ENCODE data around the gene TROAP.
"Not testable (repeated sequence)": the region's sequence is repeated elsewhere in the genome, so short reads cannot be mapped to it uniquely, and the experiment has no call there.

Gene TROAP

DNA sequence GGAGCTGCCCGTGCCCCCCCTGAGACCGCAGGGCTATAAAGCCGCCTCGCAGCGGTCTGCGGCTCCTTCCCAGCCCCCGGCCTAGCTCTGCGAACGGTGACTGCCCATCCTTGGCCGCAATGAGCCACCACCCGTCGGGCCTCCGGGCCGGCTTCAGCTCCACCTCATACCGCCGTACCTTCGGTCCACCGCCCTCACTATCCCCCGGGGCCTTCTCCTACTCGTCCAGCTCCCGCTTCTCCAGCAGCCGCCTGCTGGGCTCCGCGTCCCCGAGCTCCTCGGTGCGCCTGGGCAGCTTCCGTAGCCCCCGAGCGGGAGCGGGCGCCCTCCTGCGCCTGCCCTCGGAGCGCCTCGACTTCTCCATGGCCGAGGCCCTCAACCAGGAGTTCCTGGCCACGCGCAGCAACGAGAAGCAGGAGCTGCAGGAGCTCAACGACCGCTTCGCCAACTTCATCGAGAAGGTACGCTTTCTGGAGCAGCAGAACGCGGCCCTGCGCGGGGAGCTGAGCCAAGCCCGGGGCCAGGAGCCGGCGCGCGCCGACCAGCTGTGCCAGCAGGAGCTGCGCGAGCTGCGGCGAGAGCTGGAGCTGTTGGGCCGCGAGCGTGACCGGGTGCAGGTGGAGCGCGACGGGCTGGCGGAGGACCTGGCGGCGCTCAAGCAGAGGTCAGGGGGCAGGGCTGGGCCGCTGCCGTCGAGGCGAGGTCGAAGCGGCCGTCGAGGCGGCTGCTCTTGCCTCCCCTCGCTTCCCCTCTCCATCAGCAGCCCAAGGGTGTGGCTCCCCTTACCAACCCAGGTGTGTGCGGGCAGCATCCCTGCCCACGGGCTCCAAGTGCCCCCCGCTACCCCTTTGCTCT, 27.7 kb upstream of the TROAP start, which contains the start of gene PRPH:
Gene PRPH, plus strand, starts transcription at position 66 of the 855 bp plus-strand sequence. Its CDS starts 54 bp downstream, at position 120.
- no peak for DNase-seq

DNA sequence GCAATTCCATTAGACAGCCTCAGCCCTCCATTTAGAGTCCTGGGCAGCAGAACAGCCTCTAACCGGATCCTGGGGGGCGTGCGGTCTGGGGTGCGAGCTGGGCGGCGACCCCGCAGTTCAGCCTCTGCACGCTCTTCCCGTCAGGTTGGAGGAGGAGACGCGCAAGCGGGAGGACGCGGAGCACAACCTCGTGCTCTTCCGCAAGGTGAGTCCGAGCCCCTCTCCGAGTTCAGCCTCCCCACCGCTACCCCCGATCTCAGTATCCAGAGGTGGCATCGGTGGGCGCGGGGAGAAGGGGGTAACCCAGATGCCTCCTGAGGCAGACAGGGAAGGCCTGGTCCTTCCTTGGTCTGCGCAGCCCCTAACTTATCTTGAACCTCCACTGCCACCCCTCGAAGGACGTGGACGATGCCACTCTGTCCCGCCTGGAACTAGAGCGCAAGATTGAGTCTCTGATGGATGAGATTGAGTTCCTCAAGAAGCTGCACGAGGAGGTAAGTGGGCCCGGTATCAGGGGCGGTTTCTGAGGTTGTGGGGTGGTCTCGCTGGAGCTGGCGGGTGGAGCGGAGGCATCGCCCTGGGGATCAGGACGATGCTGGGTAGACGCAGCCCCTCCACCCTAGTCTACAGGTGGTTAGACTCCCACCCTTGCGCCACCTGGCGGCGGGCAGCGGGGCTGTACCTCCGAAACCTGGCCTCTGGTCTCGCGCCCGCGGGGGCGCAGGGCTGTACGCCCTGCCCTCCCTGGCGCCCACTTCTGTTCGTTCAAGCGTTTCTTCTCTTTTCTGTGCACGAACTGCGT, 26.8 kb upstream of the TROAP start:
- peak; percentile 72 for DNase-seq

DNA sequence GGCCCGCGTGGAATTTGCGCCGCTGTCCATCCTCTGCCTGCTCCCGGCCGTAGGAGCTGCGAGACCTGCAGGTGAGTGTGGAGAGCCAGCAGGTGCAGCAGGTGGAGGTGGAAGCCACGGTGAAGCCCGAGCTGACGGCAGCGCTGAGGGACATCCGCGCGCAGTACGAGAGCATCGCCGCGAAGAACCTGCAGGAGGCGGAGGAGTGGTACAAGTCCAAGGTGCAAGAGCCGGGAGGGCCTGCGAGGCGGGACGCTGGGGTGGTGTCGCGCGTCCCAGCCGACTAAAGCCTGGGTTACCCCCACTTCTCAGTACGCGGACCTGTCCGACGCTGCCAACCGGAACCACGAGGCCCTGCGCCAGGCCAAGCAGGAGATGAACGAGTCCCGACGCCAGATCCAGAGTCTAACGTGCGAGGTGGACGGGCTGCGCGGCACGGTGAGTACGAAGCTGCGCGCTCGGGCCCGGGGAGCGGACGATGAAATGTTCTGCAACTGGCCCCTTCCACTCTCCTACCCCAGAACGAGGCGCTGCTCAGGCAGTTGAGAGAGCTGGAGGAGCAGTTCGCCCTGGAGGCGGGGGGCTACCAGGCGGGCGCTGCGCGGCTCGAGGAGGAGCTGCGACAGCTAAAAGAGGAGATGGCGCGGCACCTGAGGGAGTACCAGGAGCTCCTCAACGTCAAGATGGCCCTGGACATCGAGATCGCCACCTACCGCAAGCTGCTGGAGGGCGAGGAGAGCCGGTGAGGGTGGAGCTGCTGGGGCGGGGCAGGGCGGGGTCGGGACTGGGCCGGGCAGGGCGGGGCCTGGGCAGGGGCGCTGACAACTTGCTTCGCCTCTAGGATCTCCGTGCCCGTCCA, 26.0 kb upstream of the TROAP start:
- DNase-seq = peak; percentile 31

DNA sequence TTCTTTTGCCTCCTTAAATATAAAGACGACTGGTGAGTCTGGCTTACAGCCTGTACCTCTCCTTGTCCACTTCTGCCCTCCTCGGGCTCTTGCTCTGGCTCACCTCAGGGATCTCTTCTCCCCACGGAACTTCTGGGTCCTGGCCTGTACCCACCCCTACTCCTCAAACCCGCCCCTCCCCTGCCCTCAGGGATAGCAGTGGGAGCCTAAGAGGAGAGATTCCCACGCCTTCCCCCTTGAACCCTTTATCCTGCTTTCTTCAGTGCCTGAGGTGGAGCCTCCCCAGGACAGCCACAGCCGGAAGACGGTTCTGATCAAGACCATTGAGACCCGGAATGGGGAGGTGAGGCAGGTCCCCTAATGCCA, 25.4 kb upstream of the TROAP start:
- no peak for DNase-seq

DNA sequence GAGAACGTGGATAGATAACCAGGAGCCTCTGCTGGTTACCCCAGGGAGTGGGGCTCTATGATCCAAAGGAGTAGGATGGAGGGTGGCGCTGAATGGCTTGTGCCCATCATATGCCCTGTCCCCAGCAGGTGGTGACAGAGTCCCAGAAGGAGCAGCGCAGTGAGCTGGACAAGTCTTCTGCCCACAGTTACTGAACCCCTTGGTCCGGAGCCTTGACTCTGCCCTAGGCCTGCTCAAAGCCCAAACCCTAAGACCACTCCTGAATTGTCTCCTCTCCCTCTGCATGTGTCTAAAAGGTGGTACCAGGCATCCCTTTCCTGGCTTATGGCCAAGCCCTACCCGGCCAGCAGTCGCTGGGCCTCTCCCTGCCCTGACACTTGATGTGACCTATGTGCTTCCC, 24.9 kb upstream of the TROAP start:
- DNase-seq = no peak

DNA sequence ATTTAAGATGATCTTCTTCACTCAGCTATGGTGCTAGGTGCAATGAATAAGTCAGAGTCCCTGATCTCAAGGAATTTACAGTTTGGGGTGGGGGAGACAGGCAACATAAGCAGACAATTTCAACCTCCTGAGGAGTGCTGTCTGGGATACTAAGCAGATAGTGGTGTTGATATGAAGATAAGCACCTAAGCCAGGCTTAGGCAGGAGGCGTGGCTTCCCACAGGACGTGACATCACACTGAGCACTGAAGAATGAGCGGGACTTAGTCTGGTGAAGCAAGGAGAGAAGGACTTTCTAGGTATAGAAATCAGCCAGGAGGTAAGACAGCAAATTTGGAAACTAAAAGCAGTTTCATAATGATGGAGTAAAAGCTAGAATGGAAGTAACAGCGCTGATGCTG, 21.3 kb upstream of the TROAP start:
- DNase-seq = no peak

DNA sequence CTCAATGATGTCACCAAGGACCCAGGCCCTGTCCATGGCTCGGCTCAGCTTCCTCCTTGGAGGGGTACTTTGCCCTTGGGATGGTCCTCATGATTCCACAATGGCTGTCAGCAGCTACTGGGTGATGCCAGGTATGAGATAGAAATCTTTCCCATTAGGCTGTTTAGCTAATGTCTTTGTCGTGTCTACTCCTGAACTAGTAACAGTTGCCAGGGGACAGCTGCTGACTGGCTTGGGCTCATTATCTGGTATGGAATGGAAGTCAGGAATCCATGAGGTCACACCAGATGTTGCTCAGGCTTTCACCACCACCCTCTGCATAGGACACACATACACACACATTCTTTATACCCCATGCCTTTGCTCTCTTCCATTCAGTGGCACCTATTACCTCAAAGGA, 18.9 kb upstream of the TROAP start:
- DNase-seq = no peak

DNA sequence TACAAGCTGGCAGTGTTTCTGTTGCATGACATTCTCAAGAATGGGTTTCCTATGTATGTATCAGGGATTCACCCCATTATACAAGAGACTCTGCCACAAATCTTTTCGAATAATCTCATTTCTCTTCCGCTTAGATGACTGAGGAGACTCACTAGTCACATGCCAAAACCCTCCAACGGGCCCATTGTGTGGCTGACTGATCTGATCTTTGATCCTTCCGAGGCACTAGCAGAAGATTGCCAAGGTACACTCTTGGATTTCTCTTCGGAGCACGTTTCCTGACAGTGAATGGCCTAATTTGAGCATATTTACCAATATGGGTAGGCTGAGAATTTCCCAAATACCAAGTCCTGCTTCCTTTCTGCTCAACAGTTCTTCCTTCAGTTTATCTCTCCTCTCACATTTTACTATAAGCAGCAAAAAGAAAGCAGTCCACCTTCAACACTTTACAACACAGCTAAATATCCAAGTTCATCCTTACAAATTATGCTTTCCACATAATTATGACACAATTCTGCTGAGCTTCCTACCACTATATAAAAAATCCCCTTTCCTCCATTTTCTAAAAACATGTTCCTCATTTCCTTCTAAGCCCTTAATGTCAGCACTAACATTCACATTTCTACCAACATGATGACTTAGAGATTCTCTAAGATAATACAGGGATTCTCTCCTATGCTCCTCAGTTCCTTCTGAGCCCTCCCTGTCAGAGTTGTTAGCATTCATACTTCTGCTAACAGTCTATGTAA, 17.1 kb upstream of the TROAP start:
- DNase-seq = no peak

DNA sequence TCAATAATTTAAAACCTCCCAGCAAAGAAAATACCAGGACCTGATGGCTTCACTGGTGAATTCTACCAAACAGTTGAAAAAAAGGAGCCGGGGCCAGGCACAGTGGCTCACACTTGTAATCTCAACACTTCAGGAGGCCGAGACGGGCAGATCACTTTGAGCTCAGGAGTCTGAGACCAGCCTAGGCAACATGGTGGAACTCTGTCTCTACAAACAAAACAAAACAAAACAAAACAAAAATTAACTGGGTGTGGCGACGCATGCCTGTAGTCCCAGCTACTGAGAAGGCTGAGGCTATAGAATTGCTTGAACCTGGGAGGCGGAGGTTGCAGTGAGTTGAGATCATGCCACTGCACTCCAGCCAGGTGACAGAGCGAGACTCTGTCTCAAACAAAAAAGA, 13.7 kb upstream of the TROAP start:
- no peak for DNase-seq

DNA sequence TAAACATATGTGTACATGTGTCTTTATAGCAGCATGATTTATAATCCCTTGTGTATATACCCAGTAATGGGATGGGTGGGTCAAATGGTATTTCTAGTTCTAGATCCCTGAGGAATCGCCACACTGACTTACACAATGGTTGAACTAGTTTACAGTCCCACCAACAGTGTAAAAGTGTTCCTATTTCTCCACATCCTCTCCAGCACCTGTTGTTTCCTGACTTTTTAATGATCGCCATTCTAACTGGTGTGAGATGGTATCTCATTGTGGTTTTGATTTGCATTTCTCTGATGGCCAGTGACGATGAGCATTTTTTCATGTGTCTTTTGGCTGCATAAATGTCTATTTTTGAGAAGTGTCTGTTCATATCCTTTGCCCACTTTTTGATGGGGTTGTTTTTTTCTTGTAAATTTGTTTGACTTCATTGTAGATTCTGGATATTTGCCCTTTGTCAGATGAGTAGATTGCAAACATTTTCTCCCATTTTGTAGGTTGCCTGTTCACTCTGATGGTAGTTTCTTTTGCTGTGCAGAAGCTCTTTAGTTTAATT, 12.5 kb upstream of the TROAP start:
- not testable (repeated sequence) for DNase-seq

DNA sequence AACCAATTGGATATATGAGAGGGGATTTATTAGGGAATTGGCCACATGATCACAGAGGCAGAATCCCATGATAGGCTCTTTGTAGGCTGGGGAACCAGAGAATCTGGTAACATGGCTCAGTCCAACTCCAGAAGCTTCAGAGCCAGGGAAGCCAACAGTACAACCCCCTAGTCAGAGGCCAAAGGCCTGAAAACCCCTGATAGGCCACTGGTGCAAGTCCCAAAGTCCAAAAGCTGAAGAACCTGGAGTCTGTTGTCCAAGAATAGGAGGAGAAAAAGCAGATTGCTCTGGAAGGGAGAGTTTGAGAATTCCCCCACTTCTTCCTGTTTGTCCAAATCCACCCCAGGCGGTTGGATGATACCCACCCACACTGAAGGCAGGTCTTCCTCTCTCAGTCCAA, 8.2 kb upstream of the TROAP start:
- DNase-seq = no peak

DNA sequence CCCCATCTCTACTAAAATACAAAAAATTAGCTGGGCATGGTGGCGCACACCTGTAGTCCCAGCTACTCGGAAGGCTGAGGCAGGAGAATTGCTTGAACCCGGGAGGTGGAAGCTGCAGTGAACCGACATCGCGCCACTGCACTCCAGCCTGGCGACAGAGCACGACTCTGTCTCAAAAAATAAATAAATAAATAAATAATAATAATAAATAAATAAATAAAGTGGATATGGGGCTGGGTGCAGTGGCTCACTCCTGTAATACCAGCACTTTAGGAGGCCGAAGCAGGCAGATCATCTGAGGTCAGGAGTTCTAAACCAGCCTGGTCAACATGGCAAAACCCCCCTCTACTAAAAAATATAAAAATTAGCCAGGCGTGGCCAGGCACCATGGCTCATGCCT, 5.9 kb upstream of the TROAP start:
- DNase-seq = not testable (repeated sequence)

DNA sequence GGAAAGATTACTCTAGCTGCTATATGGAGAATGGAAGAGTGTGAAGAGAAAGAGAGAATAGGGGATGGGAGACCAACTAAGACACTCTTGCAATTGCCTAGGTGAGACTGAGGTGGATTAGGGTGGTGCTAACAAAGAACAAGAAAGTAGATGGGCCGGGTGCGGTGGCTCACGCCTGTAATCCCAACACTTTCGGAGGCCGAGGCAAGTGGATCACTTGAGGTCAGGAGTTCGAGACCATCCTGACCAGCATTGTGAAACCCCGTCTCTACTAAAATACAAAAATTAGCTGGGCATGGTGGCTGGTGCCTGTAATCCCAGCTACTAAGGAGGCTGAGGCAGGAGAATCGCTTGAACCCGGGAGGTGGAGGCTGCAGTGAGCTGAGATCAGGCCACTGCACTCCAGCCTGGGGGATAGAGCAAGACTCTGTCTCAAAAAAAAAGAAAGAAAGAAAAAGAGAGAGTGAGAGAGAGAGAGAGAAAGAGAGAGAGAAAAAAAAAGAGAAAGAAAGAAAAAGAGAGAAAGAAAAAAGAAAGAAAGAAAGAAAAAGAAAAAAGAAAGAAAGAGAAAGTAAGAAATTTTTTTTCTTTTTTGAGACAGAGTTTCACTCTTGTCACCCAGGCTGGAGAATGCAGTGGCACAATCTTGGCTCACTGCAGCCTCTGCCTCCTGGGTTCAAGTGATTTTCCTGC, 2.5 kb upstream of the TROAP start:
- not testable (repeated sequence) for DNase-seq

DNA sequence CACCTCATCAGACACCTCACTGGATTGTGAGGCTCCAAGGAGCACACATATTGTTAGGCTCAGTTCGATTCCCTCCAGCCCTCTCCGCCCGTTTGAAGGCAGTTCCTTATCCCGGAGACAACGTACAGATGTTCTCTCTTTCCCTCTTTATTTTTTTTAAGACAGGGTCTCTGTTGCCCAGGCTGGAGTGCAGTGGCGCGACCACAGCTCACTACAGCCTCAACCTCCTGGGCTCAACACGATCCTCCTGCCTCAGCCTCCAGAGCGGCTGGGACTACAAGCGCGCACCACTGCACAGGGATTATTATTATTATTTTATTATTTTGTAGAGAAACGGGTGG, 718 bp upstream of the TROAP start:
- DNase-seq = no peak

DNA sequence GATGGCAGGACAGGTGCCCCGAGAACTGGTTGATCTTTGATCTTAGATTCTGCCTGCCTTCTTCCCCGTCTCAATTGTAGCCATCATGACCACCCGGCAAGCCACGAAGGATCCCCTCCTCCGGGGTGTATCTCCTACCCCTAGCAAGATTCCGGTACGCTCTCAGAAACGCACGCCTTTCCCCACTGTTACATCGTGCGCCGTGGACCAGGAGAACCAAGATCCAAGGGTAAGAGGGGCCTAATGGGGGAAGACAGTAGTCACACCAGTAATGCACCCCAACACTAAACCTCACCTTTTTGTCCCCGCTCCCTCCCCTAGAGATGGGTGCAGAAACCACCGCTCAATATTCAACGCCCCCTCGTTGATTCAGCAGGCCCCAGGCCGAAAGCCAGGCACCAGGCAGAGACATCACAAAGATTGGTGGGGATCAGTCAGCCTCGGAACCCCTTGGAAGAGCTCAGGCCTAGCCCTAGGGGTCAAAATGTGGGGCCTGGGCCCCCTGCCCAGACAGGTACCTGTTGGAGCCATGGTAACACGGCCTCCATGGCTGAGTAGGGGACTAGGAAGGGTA, 556 bp downstream of the TROAP start:
- no peak for DNase-seq

DNA sequence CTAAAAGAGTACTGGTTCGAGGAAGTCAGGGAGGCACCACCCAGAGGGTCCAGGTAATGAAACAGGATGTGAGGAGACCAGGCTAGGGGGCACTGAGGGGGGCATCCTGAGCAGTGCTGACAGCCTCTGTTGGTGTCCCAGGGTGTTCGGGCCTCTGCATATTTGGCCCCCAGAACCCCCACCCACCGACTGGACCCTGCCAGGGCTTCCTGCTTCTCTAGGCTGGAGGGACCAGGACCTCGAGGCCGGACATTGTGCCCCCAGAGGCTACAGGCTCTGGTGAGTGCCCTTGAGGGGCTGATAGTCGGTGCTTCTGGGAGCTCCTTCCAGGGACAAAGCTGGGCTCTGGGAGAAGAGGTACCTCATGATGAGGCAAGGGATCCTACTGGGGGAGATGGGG, 2.6 kb downstream of the TROAP start:
- DNase-seq = no peak

DNA sequence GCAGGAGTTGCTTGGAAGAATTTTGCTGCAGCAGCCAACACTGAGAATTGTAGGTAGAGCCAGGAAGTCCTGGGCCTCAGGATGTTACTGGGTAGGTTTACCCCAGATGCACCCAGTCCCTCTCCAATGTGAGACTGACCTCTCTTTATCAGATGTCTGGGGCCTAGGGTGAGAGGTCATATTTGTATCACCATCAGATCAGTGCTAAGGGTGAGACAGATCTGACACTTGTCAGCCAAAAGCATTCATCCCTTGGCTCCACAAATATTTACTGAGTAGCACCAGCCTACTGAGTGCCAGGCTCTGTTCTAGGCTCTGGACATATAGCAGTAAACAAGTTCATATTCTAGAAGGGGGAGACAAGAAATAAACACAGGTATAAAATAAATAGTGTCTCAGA, 4.3 kb downstream of the TROAP start:
- no peak for DNase-seq

DNA sequence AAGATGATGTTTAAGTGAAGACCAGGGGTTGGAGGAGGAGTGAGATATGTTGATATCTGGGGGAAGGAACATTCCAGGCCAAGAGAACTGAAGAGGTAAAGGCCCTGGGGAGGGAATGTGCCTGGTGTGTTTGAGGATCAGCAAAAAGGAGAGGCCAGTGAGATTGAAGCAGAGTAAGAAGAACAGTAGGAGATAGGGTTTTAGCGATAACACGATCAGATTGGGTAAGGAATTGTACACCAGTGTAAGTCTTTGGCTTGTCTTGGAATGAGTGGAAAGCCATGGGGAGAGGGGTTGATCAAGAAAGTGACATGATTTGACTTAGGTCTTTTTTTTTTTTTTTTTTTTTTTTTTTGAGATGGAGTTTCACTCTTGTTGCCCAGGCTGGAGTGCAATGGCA, 4.8 kb downstream of the TROAP start:
- no peak for DNase-seq

DNA sequence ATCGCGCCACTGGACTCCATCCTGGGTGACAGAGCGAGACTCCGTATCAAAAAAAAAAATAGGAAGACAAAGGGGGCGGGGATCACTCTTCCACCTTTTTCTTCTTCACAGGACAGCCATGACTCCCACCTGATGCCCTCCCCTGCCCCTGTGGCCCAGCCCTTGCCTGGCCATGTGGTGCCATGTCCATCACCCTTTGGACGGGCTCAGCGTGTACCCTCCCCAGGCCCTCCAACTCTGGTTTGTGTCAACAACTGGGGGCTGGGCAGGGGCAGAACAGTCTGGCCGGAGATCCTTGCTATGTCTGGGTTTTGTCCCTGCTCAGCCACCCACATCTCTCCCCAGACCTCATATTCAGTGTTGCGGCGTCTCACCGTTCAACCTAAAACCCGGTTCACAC, 5.8 kb downstream of the TROAP start:
- no peak for DNase-seq

DNA sequence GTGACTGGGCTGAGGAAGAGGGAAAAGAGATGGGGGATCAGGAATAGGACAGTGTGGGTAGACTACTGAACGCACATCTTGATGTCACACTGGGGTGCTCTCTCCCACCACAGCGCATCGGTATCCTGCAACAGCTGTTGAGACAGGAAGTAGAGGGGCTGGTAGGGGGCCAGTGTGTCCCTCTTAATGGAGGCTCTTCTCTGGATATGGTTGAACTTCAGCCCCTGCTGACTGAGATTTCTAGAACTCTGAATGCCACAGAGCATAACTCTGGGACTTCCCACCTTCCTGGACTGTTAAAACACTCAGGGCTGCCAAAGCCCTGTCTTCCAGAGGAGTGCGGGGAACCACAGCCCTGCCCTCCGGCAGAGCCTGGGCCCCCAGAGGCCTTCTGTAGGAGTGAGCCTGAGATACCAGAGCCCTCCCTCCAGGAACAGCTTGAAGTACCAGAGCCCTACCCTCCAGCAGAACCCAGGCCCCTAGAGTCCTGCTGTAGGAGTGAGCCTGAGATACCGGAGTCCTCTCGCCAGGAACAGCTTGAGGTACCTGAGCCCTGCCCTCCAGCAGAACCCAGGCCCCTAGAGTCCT, 7.1 kb downstream of the TROAP start:
- DNase-seq = no peak
